HepG2 (cell line): ENCODE measurements around the gene TFAP2A. TPM values are rescaled to one million over a fixed set of nuclear protein-coding genes. Genes with fewer than 3 reads are reported as not detected.

Source experiments
- ATAC-seq: fragments of 200-7000 bp; cut with Tn5 transposase; 3 replicates; pipeline ENCODE4 v1.9.1; 2020; ENCODE audit warnings: mild to moderate bottlenecking, moderate library complexity
- BruUV-seq: library from RNA; stranded (reverse); fragments of 400-500 nt; replicated peaks from 2 replicates; lab custom pipeline; 2021; lab: Mats Ljungman, UMichigan
- CTCF ChIA-PET: fragments of 300-600 bp; formaldehyde crosslinking; extraction: SDS; loops from one replicate; lab custom pipeline; 2021; ENCODE audit warnings: low total read pairs, inconsistent platforms, low intra/inter-chr PET ratio; lab: Yijun Ruan, JAX
- POLR2A ChIA-PET: fragments of 350-600 bp; sonication (Branson Sonifier 250); formaldehyde crosslinking; loops from one replicate; lab custom pipeline; 2020; ENCODE audit warnings: antibody characterized with exemption, inconsistent platforms; lab: Yijun Ruan, JAX
- DNase-seq: peaks from one replicate; pipeline ENCODE4 v3.0.0-alpha.2; 2015; ENCODE audit warnings: low spot score
- FAIRE-seq: peaks from 3 replicates; lab custom pipeline; 2011; peaks lifted over from hg19 to GRCh38; lab: Jason Lieb, UNC
- H2AFZ ChIP-seq: one replicate; pipeline ENCODE4 v1.6.1; 2011; ENCODE audit warnings: low read length, inconsistent platforms
- H3K27ac ChIP-seq: fragments of 300-600 bp; 3 replicates; pipeline ENCODE4 v1.8.0; 2011; ENCODE audit warnings: mixed run types, mild to moderate bottlenecking, mixed read lengths, low read length, inconsistent platforms; ENCODE audit not compliant: insufficient read depth; ENCODE audit errors: extremely low read length
- H3K27me3 ChIP-seq, 2 experiments: fragments of 200-600 bp in 1 of 2; 2 replicates in 1 of 2; 3 replicates in 1 of 2; pipeline versions ENCODE4 v1.6.0 to v1.8.0; 2011; ENCODE audit warnings: low read length in 2 of 2, mild to moderate bottlenecking in 2 of 2, moderate library complexity in 2 of 2, inconsistent platforms in 1 of 2; ENCODE audit not compliant: insufficient read depth in 2 of 2, control insufficient read depth in 1 of 2
- H3K36me3 ChIP-seq, 2 experiments: fragments of 200-600 bp in 1 of 2; replicated peaks in 1 of 2; 2 replicates in 1 of 2; 3 replicates in 1 of 2; pipeline versions ENCODE4 v1.5.1 to v1.8.0; 2011; ENCODE audit warnings: low read length in 2 of 2, inconsistent platforms in 1 of 2; ENCODE audit not compliant: insufficient read depth in 2 of 2, control insufficient read depth in 1 of 2
- H3K4me1 ChIP-seq: 2 replicates; pipeline ENCODE4 v1.5.1; 2012; ENCODE audit warnings: low read length, inconsistent platforms; ENCODE audit not compliant: insufficient read depth
- H3K4me2 ChIP-seq: 2 replicates; pipeline ENCODE4 v1.6.0; 2011; ENCODE audit warnings: low read depth, low read length, inconsistent platforms
- H3K4me3 ChIP-seq, 3 experiments: fragments of 200-600 bp in 1 of 3; sonication (generic), shearing (Covaris generic) in 1 of 3; replicated peaks in 1 of 3; 2 replicates each; pipeline ENCODE4 v1.5.1; 2011 to 2016; ENCODE audit warnings: low read length in 3 of 3, inconsistent platforms in 2 of 3, low read depth in 2 of 3, mild to moderate bottlenecking in 2 of 3, control low read depth in 1 of 3, mixed read lengths in 1 of 3; ENCODE audit not compliant: insufficient read depth in 1 of 3
- H3K79me2 ChIP-seq: one replicate; pipeline ENCODE4 v1.6.1; 2011; ENCODE audit warnings: low read length, inconsistent platforms; ENCODE audit not compliant: insufficient read depth
- H3K9ac ChIP-seq: 2 replicates; pipeline ENCODE4 v1.6.0; 2011; ENCODE audit warnings: mild to moderate bottlenecking, low read depth, low read length, inconsistent platforms; ENCODE audit not compliant: insufficient read depth
- H3K9me3 ChIP-seq: 2 replicates; pipeline ENCODE4 v1.5.1; 2012; ENCODE audit warnings: mild to moderate bottlenecking, low read length
- H4K20me1 ChIP-seq: 2 replicates; pipeline ENCODE4 v1.6.0; 2011; ENCODE audit warnings: inconsistent platforms, mild to moderate bottlenecking, low read length, moderate library complexity; ENCODE audit not compliant: insufficient read depth
- AGO1 ChIP-seq: fragments of 200-400 bp; formaldehyde crosslinking; IDR thresholded peaks from 2 replicates; pipeline ENCODE4 v1.6.1; 2017; ENCODE audit warnings: mild to moderate bottlenecking, low read depth, low read length, moderate library complexity; ENCODE audit not compliant: poor library complexity, severe bottlenecking
- EZH2 ChIP-seq: conservative IDR thresholded peaks from 2 replicates; pipeline ENCODE4 v1.6.1; 2012; ENCODE audit warnings: mild to moderate bottlenecking, low read depth, low read length, moderate library complexity
- MED8 ChIP-seq: sonication (generic); formaldehyde crosslinking; IDR thresholded peaks from 2 replicates; pipeline ENCODE4 v1.8.1; 2023; ENCODE audit warnings: mild to moderate bottlenecking, missing genetic modification reagents; ENCODE audit not compliant: insufficient replicate concordance
- PAXIP1 ChIP-seq: sonication (generic); formaldehyde crosslinking; conservative IDR thresholded peaks from 2 replicates; pipeline ENCODE4 v1.4.0; 2020; ENCODE audit warnings: mild to moderate bottlenecking, missing genetic modification reagents, moderate library complexity
- SRF ChIP-seq: IDR thresholded peaks from 2 replicates; pipeline ENCODE4 v1.6.1; 2011; ENCODE audit warnings: mild to moderate bottlenecking, low read depth, low read length, moderate library complexity
- TOPORS ChIP-seq: sonication (generic); formaldehyde crosslinking; IDR thresholded peaks from 2 replicates; pipeline ENCODE4 v1.8.0; 2023; ENCODE audit warnings: mild to moderate bottlenecking, missing genetic modification reagents
- ZNF691 ChIP-seq: sonication (generic); formaldehyde crosslinking; IDR thresholded peaks from 2 replicates; pipeline ENCODE4 v1.4.0; 2020; ENCODE audit warnings: missing genetic modification reagents, low read depth, mild to moderate bottlenecking, borderline replicate concordance
- ZNF83 ChIP-seq: sonication (generic); formaldehyde crosslinking; IDR thresholded peaks from 2 replicates; pipeline ENCODE4 v1.4.0; 2020; ENCODE audit warnings: missing genetic modification reagents, mild to moderate bottlenecking, borderline replicate concordance
- WGBS: methylation state at CpG from one replicate; pipeline ENCODE4 v1.1.6; 2017; ENCODE audit warnings: low lambda C conversion rate; 5-methylcytosine and 5-hydroxymethylcytosine counted together
- in situ Hi-C: cut with HindIII; loops from 2 replicates; pipeline ENCODE4 v1.10.0; 2017; ENCODE audit warnings: low pct_unique_long_range_greater_than_20kb; ENCODE audit not compliant: extremely low pct_ligation_motif_present
- intact Hi-C: fragments of 100-400 bp; cut with micrococcal nuclease; formaldehyde crosslinking; loops from one replicate; pipeline ENCODE4 v1.10.0; 2022; ENCODE audit not compliant: unreplicated experiment
- polyA plus RNA-seq, 8 experiments: library from polyadenylated mRNA; depleted of rRNA in 3 of 8; stranded (reverse) in 7 of 8; unstranded in 1 of 8; fragments of >200 nt; fragmentation: Illumina TruSeq in 4 of 8; extraction: Trizol in 4 of 8; gene quantifications; 2 replicates each; pipeline versions ENCODE4 v1.2.1 to v1.2.3, GENCODE V29; 2011 to 2016; ENCODE audit warnings: low read depth in 4 of 8, missing spikeins in 1 of 8, mixed read lengths in 1 of 8; ENCODE audit not compliant: insufficient read depth in 1 of 8
- total RNA-seq, 5 experiments: library from RNA; depleted of rRNA; stranded (reverse); fragments of >200 nt; fragmentation: Illumina TruSeq; extraction: Trizol; gene quantifications; 2 replicates each; pipeline ENCODE4 v1.2.3, GENCODE V29; 2016; ENCODE audit warnings: low read depth in 1 of 5
- TF ChIP-seq, protein P1 (sequence below): conservative IDR thresholded peaks from 2 replicates; pipeline ENCODE4 v1.6.1; 2018; ENCODE audit warnings: missing genetic modification reagents

The TFAP2A gene
- total and polyA plus RNA-seq, 2 of the 13 experiments (the other 11 are each of a cell fraction or from before 2014, with no cell fraction given) = not detected

DNA sequence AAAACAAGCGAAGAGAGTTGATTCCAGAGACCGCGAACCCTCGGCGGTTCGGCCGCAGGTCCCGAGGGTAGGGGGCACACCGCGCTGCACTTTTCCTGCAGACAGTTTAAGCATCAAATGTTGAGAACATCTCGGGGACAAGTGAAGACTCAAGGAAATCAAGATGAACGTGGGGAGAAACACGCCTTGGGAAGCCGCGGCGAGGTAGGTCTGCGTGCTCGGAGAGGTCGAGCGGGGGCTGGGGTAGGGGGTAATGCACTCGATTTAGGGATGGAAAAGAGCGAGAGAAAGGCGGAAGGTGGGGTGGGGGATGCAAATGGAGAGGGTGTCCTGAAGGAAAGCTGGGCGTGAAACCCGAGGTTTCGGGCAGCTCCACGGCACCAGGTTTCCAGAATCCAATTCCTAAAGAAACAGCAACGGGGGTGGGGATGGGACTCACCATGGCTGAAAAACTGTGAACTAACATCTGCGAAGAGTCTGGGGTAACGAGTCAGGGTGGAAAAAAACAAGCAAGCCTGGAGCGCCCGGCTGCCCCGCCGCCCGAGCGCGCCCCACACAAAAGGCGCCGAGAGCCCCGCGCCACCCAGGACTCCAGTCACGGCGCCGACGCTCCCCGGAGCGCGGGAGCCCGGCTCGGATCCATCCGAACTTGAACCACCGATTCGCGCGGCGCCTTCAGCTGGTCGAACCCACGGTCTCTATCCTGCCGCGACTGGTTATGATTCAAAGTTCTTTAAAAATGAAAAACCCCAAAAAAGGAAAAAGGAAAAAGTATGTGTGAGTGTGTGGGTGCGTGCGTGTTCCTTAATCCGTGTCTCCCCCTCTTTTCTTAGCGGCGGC is 3.5 kb downstream of the TFAP2A start:
- Histone ChIP-seq H3K27ac (no peak overlapping the region), H3K9me3 (no peaks in the 10 kb centered on the region), H3K4me2 (peak overlapping the region; percentile 61), H3K36me3 (no peaks in the 10 kb centered on the region), H3K4me3 (peak overlapping the region in 1 of 3 experiments; percentile 58; a peak in 1 of 6 replicates), H3K27me3 (peaks cover 11 to 79% of the 10 kb centered on the region in 2 experiments), H4K20me1 (no peaks in the 10 kb centered on the region; the same call in 1 of the 2 replicates), H2AFZ (no peak overlapping the region), H3K4me1 (no peaks in the 10 kb centered on the region), H3K79me2 (no peaks in the 10 kb centered on the region), H3K9ac (no peak overlapping the region)
- CTCF ChIA-PET = no interaction called here
- in situ Hi-C loops (no loop called here), intact Hi-C loops (no loop called here)
- 66% methylated on average over 65 of the region's 65 CpGs for WGBS
- FAIRE-seq (no peak), DNase-seq (no peak), ATAC-seq (no peak)
- peak; percentile 29; the same call in 1 of the 2 replicates for TF ChIP-seq EZH2
- no peak for TF ChIP-seq ZNF83
- BruUV-seq = no TSS peak
- POLR2A ChIA-PET = no interaction called here

GRCh38 chr6:10410207-10411050 is 4.4 kb downstream of the TFAP2A start:
- Histone ChIP-seq H4K20me1 (no peaks in the 10 kb centered on the region; the same call in 1 of the 2 replicates), H3K36me3 (no peaks in the 10 kb centered on the region), H3K4me2 (no peak overlapping the region), H3K9me3 (no peaks in the 10 kb centered on the region), H3K4me3 (no peak overlapping the region), H3K9ac (no peak overlapping the region), H3K27ac (no peak overlapping the region), H3K27me3 (peaks cover 11 to 70% of the 10 kb centered on the region in 2 experiments), H3K4me1 (no peaks in the 10 kb centered on the region), H3K79me2 (no peaks in the 10 kb centered on the region), H2AFZ (no peak overlapping the region)
- 47% methylated on average over 36 of the region's 36 CpGs for WGBS
- intact Hi-C loops (no loop called here), in situ Hi-C loops (no loop called here)
- ChIA-PET POLR2A (no interaction called here), CTCF (no interaction called here)
- no peak for DNase-seq
- no peak for FAIRE-seq
- no peak for ATAC-seq
- BruUV-seq = no TSS peak
- TF ChIP-seq ZNF691 (no peak), SRF (no peak), PAXIP1 (CRISPR knock-in tag) (no peak), MED8 (no peak), TOPORS (CRISPR knock-in tag) (no peak), AGO1 (no peak)
- TF ChIP-seq, protein P1, sequence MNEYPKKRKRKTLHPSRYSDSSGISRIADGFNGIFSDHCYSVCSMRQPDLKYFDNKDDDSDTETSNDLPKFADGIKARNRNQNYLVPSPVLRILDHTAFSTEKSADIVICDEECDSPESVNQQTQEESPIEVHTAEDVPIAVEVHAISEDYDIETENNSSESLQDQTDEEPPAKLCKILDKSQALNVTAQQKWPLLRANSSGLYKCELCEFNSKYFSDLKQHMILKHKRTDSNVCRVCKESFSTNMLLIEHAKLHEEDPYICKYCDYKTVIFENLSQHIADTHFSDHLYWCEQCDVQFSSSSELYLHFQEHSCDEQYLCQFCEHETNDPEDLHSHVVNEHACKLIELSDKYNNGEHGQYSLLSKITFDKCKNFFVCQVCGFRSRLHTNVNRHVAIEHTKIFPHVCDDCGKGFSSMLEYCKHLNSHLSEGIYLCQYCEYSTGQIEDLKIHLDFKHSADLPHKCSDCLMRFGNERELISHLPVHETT (CRISPR knock-in tag) = no peak
